Measurements from ENCODE around the gene RTCA.

GRCh38 chr1:100279358-100279923 is 13.4 kb downstream of the RTCA start:
- TF ChIP-seq CTCF (IDR thresholded peaks at IDR 0.05; ENCODE audit: low read length) (no peak), EZH2 (IDR thresholded peaks at IDR 0.05; ENCODE audit: borderline replicate concordance, low read length) (no peak)
